GM19468 (cell line): Measurements from ENCODE around the gene CAPN12.

Source experiments
- ATAC-seq: cut with Tn5 transposase; IDR thresholded peaks from one replicate; pipeline ENCODE4 v1.9.1; 2021; ENCODE audit warnings: mild to moderate bottlenecking, moderate library complexity, moderate number of reproducible peaks; ENCODE audit not compliant: unreplicated experiment; ENCODE audit errors: extremely low read depth

CAPN12 gene

GRCh38 chr19:38699647-38700349 is 44.5 kb downstream of the CAPN12 start:
- ATAC-seq: no peak

GRCh38 chr19:38699027-38699346 is 45.3 kb downstream of the CAPN12 start:
- no peak for ATAC-seq

GRCh38 chr19:38698225-38699026 is 45.8 kb downstream of the CAPN12 start:
- no peak for ATAC-seq

GRCh38 chr19:38697641-38698071 is 46.6 kb downstream of the CAPN12 start:
- ATAC-seq: no peak

GRCh38 chr19:38697197-38697596 is 47.1 kb downstream of the CAPN12 start:
- no peak for ATAC-seq

GRCh38 chr19:38696729-38697055 is 47.6 kb downstream of the CAPN12 start:
- ATAC-seq: no peak

- no peak for ATAC-seq
Measured at GRCh38 chr19:38695832-38696728, 48.2 kb downstream of the CAPN12 start.

GRCh38 chr19:38695317-38695683 is 49.0 kb downstream of the CAPN12 start:
- ATAC-seq: no peak

GRCh38 chr19:38693380-38694223 is 50.7 kb downstream of the CAPN12 start:
- no peak for ATAC-seq

- no peak for ATAC-seq
Measured at GRCh38 chr19:38692458-38693379, 51.6 kb downstream of the CAPN12 start.

GRCh38 chr19:38691938-38692457 is 52.3 kb downstream of the CAPN12 start:
- no peak for ATAC-seq

GRCh38 chr19:38690832-38691231 is 53.4 kb downstream of the CAPN12 start:
- ATAC-seq: no peak

GRCh38 chr19:38690146-38690545 is 54.1 kb downstream of the CAPN12 start:
- ATAC-seq: no peak

- no peak for ATAC-seq
Measured at GRCh38 chr19:38687837-38688378, 56.4 kb downstream of the CAPN12 start.

- ATAC-seq: no peak
Measured at GRCh38 chr19:38686530-38686888, 57.8 kb downstream of the CAPN12 start.

- ATAC-seq: no peak
Measured at GRCh38 chr19:38685666-38686529, 58.4 kb downstream of the CAPN12 start.

GRCh38 chr19:38684862-38685665 is 59.2 kb downstream of the CAPN12 start:
- ATAC-seq: no peak
